Hepatocyte (in vitro differentiated cells): ENCODE measurements around the gene RACK1. TPM values are rescaled to one million over a fixed set of nuclear protein-coding genes. Genes with fewer than 3 reads are reported as not detected.

Experiments used
- DNase-seq: peaks from one replicate; pipeline ENCODE4 v3.0.0-alpha.2; 2016; ENCODE audit warnings: low spot score
- H2AFZ ChIP-seq: fragments of 200-600 bp; sonication (generic); 2 replicates; pipeline ENCODE4 v1.6.0; 2016; ENCODE audit warnings: antibody characterized with exemption, mild to moderate bottlenecking
- H3K27ac ChIP-seq: fragments of 200-600 bp; sonication (generic); 2 replicates; pipeline ENCODE4 v1.5.1; 2016; ENCODE audit warnings: mild to moderate bottlenecking
- H3K27me3 ChIP-seq: fragments of 200-600 bp; sonication (generic); 2 replicates; pipeline ENCODE4 v1.6.1; 2016
- H3K36me3 ChIP-seq: fragments of 200-600 bp; sonication (generic); replicated peaks from 2 replicates; pipeline ENCODE4 v1.5.1; 2016; ENCODE audit warnings: low read depth; ENCODE audit not compliant: insufficient read depth
- H3K4me1 ChIP-seq: fragments of 200-600 bp; sonication (generic); 2 replicates; pipeline ENCODE4 v1.5.1; 2016; ENCODE audit warnings: mild to moderate bottlenecking, moderate library complexity; ENCODE audit not compliant: insufficient read depth
- H3K4me2 ChIP-seq: fragments of 200-600 bp; sonication (generic); 2 replicates; pipeline ENCODE4 v1.6.0; 2016
- H3K4me3 ChIP-seq: fragments of 200-600 bp; sonication (generic); 2 replicates; pipeline ENCODE4 v1.5.1; 2016; ENCODE audit warnings: mild to moderate bottlenecking
- H3K79me2 ChIP-seq: fragments of 200-600 bp; sonication (generic); 2 replicates; pipeline ENCODE4 v1.6.0; 2017; ENCODE audit warnings: mild to moderate bottlenecking
- H3K9me2 ChIP-seq: fragments of 200-600 bp; sonication (generic); replicated peaks from 2 replicates; pipeline ENCODE4 v1.6.0; 2017; ENCODE audit warnings: mild to moderate bottlenecking; ENCODE audit not compliant: insufficient read depth
- H3K9me3 ChIP-seq: fragments of 200-600 bp; sonication (generic); 2 replicates; pipeline ENCODE4 v1.5.1; 2016; ENCODE audit warnings: low read depth, mild to moderate bottlenecking
- H4K20me1 ChIP-seq: fragments of 200-600 bp; sonication (generic); 2 replicates; pipeline ENCODE4 v1.6.0; 2016; ENCODE audit warnings: mild to moderate bottlenecking; ENCODE audit not compliant: insufficient read depth, poor library complexity, severe bottlenecking
- CTCF ChIP-seq: fragments of 200-600 bp; sonication (generic); IDR thresholded peaks from 2 replicates; pipeline ENCODE4 v1.5.1; 2016; ENCODE audit warnings: antibody characterized with exemption, mild to moderate bottlenecking; ENCODE audit not compliant: poor library complexity
- EZH2 ChIP-seq: fragments of 200-600 bp; sonication (generic); IDR thresholded peaks from 2 replicates; pipeline ENCODE4 v1.6.1; 2016; ENCODE audit warnings: antibody characterized with exemption, mild to moderate bottlenecking, borderline replicate concordance
- EZH2phosphoT487 ChIP-seq: fragments of 200-600 bp; sonication (generic); IDR thresholded peaks from one replicate; pipeline ENCODE4 v1.6.1; 2018; ENCODE audit warnings: antibody characterized with exemption, mild to moderate bottlenecking, low read depth, moderate library complexity; ENCODE audit not compliant: unreplicated experiment, severe bottlenecking
- WGBS: methylation state at CpG from one replicate; pipeline ENCODE4 v1.1.6; 2016; ENCODE audit warnings: low lambda C conversion rate; ENCODE audit errors: missing lambda C conversion rate; 5-methylcytosine and 5-hydroxymethylcytosine counted together
- polyA plus RNA-seq: library from polyadenylated mRNA; unstranded; fragments of >200 nt; fragmentation: Nextera tagmentation; extraction: Ambion mirVana; gene quantifications from 2 replicates; pipeline ENCODE4 v1.2.1, GENCODE V29; 2016
- total RNA-seq: library from RNA; depleted of rRNA; stranded (reverse); fragments of >200 nt; gene quantifications from 2 replicates; pipeline ENCODE4 v1.2.3, GENCODE V29; 2014

The RACK1 gene
- total and polyA plus RNA-seq, 2 experiments from 2014 or later: 680 to 2,199 TPM

GRCh38 chr5:181191526-181192336 lies 52.0 kb downstream of the RACK1 start:
- no peaks in the 10 kb centered on the region for H3K9me2 ChIP-seq
- H3K36me3 ChIP-seq: no peaks in the 10 kb centered on the region
- no peaks in the 10 kb centered on the region for H4K20me1 ChIP-seq
- H3K27ac ChIP-seq: peak overlapping the region; percentile 90
- H3K4me2 ChIP-seq: peak overlapping the region; percentile 99
- H2AFZ ChIP-seq: peak overlapping the region; percentile 84
- peak overlapping the region; percentile 96 for H3K4me3 ChIP-seq
- no peaks in the 10 kb centered on the region for H3K79me2 ChIP-seq
- H3K27me3 ChIP-seq: no peaks in the 10 kb centered on the region
- DNase-seq: peak; percentile 97
- H3K4me1 ChIP-seq: peaks cover 4% of the 10 kb centered on the region
- TF ChIP-seq EZH2: no peak
- TF ChIP-seq CTCF: peak; percentile 2
- no peaks in the 10 kb centered on the region for H3K9me3 ChIP-seq
- under 1% methylated on average over 49 of the region's 64 CpGs for WGBS

- peak overlapping the region; percentile 96 for H3K4me3 ChIP-seq
- TF ChIP-seq EZH2phosphoT487 (no peak), CTCF (peak; percentile 32)
- no peaks in the 10 kb centered on the region for H3K27me3 ChIP-seq
- H3K4me1 ChIP-seq: peaks cover 4% of the 10 kb centered on the region
- H3K79me2 ChIP-seq: no peaks in the 10 kb centered on the region
- no peaks in the 10 kb centered on the region for H3K9me2 ChIP-seq
- H4K20me1 ChIP-seq: no peaks in the 10 kb centered on the region
- peak; percentile 77 for DNase-seq
- no peaks in the 10 kb centered on the region for H3K9me3 ChIP-seq
- WGBS: 1% methylated on average over 64 of the region's 66 CpGs
- peak overlapping the region; percentile 46 for H3K27ac ChIP-seq
- H2AFZ ChIP-seq: peak overlapping the region; percentile 80
- H3K4me2 ChIP-seq: peak overlapping the region; percentile 99
- H3K36me3 ChIP-seq: no peaks in the 10 kb centered on the region
These were observed 52.8 kb downstream of the RACK1 start for GRCh38 chr5:181190711-181191525.

- Histone ChIP-seq H3K36me3 (no peaks in the 10 kb centered on the region), H3K27ac (no peak overlapping the region), H3K4me2 (peak overlapping the region; percentile 99), H3K27me3 (no peaks in the 10 kb centered on the region), H2AFZ (peak overlapping the region; percentile 80), H4K20me1 (no peaks in the 10 kb centered on the region), H3K79me2 (no peaks in the 10 kb centered on the region), H3K9me3 (no peaks in the 10 kb centered on the region), H3K4me1 (peaks cover 4% of the 10 kb centered on the region), H3K4me3 (peak overlapping the region; percentile 96), H3K9me2 (no peaks in the 10 kb centered on the region)
- DNase-seq: peak; percentile 35
- TF ChIP-seq CTCF: no peak
- no peak for TF ChIP-seq EZH2
- TF ChIP-seq EZH2phosphoT487: no peak
- WGBS: 4% methylated on average over 52 of the region's 52 CpGs
These were observed 53.6 kb downstream of the RACK1 start for GRCh38 chr5:181189962-181190710.
